Nephron (organoid): ENCODE data around the gene MKI67.

Source experiments
- H3K27ac Mint-ChIP-seq, 3 experiments: 2 replicates each; pipeline ENCODE4 v1.8.0; 2020; ENCODE audit warnings: mixed read lengths in 3 of 3, mild to moderate bottlenecking in 2 of 3, moderate library complexity in 1 of 3
- H3K27me3 Mint-ChIP-seq: 2 replicates; pipeline ENCODE4 v1.8.0; 2021; ENCODE audit warnings: low read depth, mild to moderate bottlenecking, moderate library complexity, mixed read lengths
- H3K36me3 Mint-ChIP-seq: 2 replicates; pipeline ENCODE4 v1.8.0; 2020; ENCODE audit warnings: low read depth, mixed read lengths
- H3K4me1 Mint-ChIP-seq: 2 replicates; pipeline ENCODE4 v1.8.0; 2020; ENCODE audit warnings: mixed read lengths
- H3K4me3 Mint-ChIP-seq, 3 experiments: 2 replicates each; pipeline ENCODE4 v1.8.0; 2020; ENCODE audit warnings: mild to moderate bottlenecking in 3 of 3, mixed read lengths in 3 of 3, moderate library complexity in 2 of 3
- H3K9me3 Mint-ChIP-seq: 2 replicates; pipeline ENCODE4 v1.8.0; 2020; ENCODE audit warnings: mixed read lengths
- TF ChIP-seq, protein P1 (sequence below), 3 experiments: fragments of 200-600 bp; sonication (generic); IDR thresholded peaks; one replicate each; pipeline ENCODE4 v1.5.0; 2021; ENCODE audit warnings: antibody characterized with exemption in 3 of 3; ENCODE audit not compliant: unreplicated experiment in 3 of 3

The MKI67 gene

DNA sequence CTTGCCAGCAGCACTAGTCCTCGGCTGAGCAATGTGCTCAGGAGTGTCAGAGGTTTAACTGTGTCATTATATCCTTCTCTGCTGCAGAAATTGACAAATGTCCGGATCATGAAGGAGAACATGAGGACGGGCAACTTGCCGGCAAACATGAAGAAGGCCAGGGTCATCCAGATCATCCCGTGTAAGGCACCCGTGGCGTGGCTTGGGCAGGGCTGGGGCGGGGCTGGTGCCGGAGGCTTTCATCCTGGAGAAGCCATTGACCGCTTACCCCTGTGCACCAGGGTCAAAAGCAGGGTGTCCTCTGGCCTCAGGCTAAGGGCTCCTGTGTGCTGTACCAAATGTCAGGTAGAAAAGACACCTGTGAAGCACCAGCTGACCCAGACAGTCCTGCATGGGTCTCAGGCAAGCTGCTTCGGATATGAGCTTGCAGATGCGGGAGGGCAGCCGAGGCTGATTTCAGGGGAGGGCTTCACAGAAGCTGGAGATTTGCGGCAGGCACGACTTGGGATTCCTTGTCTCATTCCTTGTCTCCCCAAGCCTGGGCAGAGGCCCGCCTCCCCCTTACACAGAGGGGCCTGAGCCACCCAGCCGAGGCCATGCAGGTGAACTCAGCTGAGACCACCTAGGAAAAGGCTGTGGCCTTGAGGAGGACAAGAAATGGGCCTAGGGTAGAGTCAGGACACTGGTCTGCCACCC lies 55.4 kb downstream of the MKI67 start:
- Mint-ChIP-seq H3K27me3 (peaks cover 13% of the 10 kb centered on the region), H3K4me3 (no peak overlapping the region), H3K9me3 (peaks cover 2% of the 10 kb centered on the region)

DNA sequence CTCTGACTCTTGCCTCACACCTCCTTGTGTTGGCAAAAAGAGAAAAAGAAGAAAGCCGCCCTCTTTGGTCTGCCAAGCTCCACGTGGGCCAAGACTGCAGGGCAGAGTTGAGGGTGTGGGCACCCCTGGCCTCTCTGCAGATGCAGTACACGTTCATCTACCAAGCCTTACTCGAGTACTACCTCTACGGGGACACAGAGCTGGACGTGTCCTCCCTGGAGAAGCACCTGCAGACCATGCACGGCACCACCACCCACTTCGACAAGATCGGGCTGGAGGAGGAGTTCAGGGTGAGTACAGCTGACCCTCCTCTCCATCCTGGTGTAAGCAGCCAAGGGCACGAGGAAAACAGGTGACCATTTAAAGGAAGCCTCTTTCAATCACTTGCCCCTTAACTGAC lies 56.1 kb downstream of the MKI67 start:
- Mint-ChIP-seq H3K27me3 (peaks cover 13% of the 10 kb centered on the region), H3K36me3 (peaks cover 18% of the 10 kb centered on the region), H3K27ac (no peak overlapping the region), H3K4me3 (no peak overlapping the region), H3K9me3 (no peaks in the 10 kb centered on the region), H3K4me1 (no peaks in the 10 kb centered on the region)
- TF ChIP-seq, protein P1, sequence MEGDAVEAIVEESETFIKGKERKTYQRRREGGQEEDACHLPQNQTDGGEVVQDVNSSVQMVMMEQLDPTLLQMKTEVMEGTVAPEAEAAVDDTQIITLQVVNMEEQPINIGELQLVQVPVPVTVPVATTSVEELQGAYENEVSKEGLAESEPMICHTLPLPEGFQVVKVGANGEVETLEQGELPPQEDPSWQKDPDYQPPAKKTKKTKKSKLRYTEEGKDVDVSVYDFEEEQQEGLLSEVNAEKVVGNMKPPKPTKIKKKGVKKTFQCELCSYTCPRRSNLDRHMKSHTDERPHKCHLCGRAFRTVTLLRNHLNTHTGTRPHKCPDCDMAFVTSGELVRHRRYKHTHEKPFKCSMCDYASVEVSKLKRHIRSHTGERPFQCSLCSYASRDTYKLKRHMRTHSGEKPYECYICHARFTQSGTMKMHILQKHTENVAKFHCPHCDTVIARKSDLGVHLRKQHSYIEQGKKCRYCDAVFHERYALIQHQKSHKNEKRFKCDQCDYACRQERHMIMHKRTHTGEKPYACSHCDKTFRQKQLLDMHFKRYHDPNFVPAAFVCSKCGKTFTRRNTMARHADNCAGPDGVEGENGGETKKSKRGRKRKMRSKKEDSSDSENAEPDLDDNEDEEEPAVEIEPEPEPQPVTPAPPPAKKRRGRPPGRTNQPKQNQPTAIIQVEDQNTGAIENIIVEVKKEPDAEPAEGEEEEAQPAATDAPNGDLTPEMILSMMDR (IDR thresholded peaks at IDR 0.05; ENCODE audit: unreplicated experiment in 3 of 3), result no peak

More for the DNA sequence above, 55.4 kb downstream of the MKI67 start:
- no peak overlapping the region for H3K27ac Mint-ChIP-seq
- TF ChIP-seq, protein P1 (IDR thresholded peaks at IDR 0.05; ENCODE audit: unreplicated experiment in 3 of 3), result no peak
- H3K36me3 Mint-ChIP-seq, result peaks cover 22% of the 10 kb centered on the region
- no peaks in the 10 kb centered on the region for H3K4me1 Mint-ChIP-seq

DNA sequence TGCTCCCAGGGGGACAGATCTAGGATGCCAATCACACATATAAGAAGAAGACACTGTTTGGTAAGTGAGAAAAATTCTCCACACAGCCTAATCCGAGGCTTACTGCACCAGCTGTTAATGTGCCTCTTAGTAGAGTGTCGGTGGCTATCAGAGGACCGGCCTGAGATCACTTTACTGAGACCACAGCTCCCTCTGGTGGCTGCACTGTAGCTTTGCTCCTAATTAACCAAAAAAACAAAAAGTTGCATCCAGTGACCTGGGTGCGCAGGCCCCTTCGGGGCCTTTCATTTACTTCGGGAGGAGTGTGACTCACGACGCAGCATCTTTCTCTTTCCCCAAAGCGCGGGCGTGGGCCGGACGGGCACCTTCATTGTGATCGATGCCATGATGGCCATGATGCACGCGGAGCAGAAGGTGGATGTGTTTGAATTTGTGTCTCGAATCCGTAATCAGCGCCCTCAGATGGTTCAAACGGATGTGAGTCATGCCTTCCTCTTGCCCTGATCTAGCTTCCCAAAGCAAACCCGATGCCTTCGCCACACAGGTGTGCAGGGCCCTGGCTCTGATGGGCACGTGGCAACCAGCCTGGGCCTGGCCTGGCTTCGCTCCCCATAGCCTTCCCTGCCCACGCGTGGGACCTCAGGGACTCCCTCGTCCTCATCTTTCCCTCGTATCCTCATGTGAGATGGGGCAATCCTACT lies 56.7 kb downstream of the MKI67 start:
- no peaks in the 10 kb centered on the region for H3K9me3 Mint-ChIP-seq
- peaks cover 3% of the 10 kb centered on the region for H3K4me1 Mint-ChIP-seq
- TF ChIP-seq, protein P1 (IDR thresholded peaks at IDR 0.05; ENCODE audit: unreplicated experiment in 3 of 3), result peak; percentile 76 to 85 (median 84)

DNA sequence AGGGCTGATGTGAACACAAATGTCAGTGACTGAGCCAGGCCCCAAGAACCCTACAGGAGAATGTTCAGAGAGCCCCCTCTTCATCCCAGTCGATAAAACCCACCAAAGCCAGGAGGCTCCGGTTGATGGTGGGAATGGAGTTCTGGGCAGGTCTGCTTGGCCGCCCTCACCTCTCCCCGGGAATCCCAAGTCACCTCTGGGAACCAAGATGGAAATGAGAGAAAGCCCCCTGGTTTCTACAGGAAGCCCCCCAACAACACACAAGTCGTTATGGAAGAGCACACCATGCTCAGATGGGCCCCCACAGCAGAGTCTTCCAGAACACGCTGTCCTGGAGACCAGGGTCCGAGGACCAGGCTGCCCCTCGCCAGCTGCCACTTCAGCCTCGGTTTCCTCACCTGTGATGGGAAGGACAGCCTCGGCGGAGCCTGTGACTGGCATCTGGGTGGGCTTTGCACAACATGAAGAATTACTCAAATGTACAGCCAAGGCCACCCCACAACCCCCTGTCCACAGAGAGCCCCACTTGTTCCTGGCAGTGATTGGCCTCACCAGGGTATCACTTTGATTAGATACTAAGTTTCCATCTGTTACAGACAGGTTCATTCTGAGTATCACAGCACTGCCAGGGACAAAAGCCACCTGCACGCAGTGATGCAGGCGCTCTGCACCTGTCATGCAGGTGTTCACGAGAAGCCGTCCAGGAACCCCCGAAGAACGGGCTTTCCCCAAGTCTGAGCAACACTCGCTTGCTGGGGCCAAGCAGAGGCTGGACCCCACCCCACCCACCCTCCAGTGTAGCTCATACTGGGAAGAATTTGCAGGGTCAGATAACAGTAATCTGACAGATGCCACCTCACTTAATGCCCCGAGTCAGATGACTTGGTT lies 57.6 kb downstream of the MKI67 start:
- TF ChIP-seq, protein P1 (IDR thresholded peaks at IDR 0.05; ENCODE audit: unreplicated experiment in 3 of 3), result no peak
- no peaks in the 10 kb centered on the region for H3K9me3 Mint-ChIP-seq
- no peak overlapping the region for H3K27ac Mint-ChIP-seq
- H3K27me3 Mint-ChIP-seq, result peaks cover 13% of the 10 kb centered on the region
- peaks cover 4% of the 10 kb centered on the region for H3K4me1 Mint-ChIP-seq
- peaks cover 9% of the 10 kb centered on the region for H3K36me3 Mint-ChIP-seq
- no peak overlapping the region for H3K4me3 Mint-ChIP-seq

More for the DNA sequence above, 56.7 kb downstream of the MKI67 start:
- Mint-ChIP-seq H3K27me3 (peaks cover 13% of the 10 kb centered on the region), H3K36me3 (peaks cover 13% of the 10 kb centered on the region), H3K4me3 (no peak overlapping the region), H3K27ac (no peak overlapping the region)

DNA sequence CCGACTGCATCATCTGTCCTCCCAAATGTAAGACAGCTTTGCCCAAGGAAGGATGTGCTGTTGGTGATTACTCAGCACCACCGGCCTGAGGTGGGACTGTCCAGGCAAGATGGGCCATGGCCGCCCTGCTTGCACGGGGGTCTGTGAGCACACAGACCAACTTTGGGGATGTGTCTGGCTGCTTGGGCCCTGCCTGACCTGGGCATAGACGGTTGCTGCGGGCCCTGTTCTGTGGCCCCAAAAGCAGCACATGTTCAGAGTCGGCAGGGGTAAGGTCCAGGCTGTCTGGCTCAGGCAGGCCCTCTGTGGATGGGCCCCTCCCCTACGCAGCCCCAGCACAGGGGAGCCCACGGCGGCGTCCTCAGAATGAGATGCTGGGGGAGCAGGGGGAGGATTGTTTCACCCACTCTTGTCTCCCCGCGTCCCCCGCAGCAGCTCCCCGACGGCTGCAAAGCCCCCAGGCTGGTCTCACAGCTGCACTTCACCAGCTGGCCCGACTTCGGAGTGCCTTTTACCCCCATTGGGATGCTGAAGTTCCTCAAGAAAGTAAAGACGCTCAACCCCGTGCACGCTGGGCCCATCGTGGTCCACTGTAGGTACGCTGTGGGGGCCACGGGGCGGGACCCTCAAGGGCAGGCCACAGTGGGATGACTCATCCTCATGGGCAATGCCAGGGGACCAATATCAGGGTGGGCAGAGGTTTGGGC lies 58.4 kb downstream of the MKI67 start:
- no peak overlapping the region for H3K4me3 Mint-ChIP-seq
- TF ChIP-seq, protein P1 (IDR thresholded peaks at IDR 0.05; ENCODE audit: unreplicated experiment in 3 of 3), result no peak
- H3K27ac Mint-ChIP-seq, result no peak overlapping the region
- no peaks in the 10 kb centered on the region for H3K9me3 Mint-ChIP-seq
- H3K4me1 Mint-ChIP-seq, result peaks cover 12% of the 10 kb centered on the region
- H3K27me3 Mint-ChIP-seq, result peaks cover 13% of the 10 kb centered on the region
- H3K36me3 Mint-ChIP-seq, result peaks cover 9% of the 10 kb centered on the region
